H1 (cell line): ENCODE measurements around the gene GTPBP10. TPM values are rescaled to one million over a fixed set of nuclear protein-coding genes. Genes with fewer than 3 reads are reported as not detected.

Source experiments
- CTCF ChIA-PET: fragments of 300-600 bp; sonication (Branson Sonifier 250); formaldehyde crosslinking; loops from one replicate; lab custom pipeline; 2021; ENCODE audit not compliant: partially characterized antibody; lab: Charles Lee
- POLR2A ChIA-PET: fragments of 300-600 bp; sonication (Branson Sonifier 250); formaldehyde crosslinking; loops from one replicate; lab custom pipeline; 2021; ENCODE audit warnings: inconsistent platforms; ENCODE audit not compliant: partially characterized antibody; lab: Charles Lee
- DNase-seq, 2 experiments: peaks; one replicate each; pipeline versions ENCODE4 v3.0.0 to v3.0.0-alpha.2; 2010 to 2022; ENCODE audit warnings: low spot score in 2 of 2, low read depth in 1 of 2, mixed read lengths in 1 of 2
- FAIRE-seq: peaks from 2 replicates; lab custom pipeline; 2011; peaks lifted over from hg19 to GRCh38; lab: Jason Lieb, UNC
- H2AFZ ChIP-seq: 2 replicates; pipeline ENCODE4 v1.8.1; 2012; ENCODE audit warnings: low read length, inconsistent platforms
- H2AK5ac ChIP-seq: 2 replicates; pipeline ENCODE4 v1.6.1; 2013; ENCODE audit warnings: low read depth, low read length
- H2BK120ac ChIP-seq: replicated peaks from 2 replicates; pipeline ENCODE3; 2013; ENCODE audit warnings: low read depth, low read length, inconsistent platforms
- H2BK12ac ChIP-seq: 2 replicates; pipeline ENCODE4 v1.6.1; 2013; ENCODE audit warnings: low read depth, low read length
- H2BK15ac ChIP-seq: 2 replicates; pipeline ENCODE4 v1.6.1; 2013; ENCODE audit warnings: low read length
- H2BK20ac ChIP-seq: 2 replicates; pipeline ENCODE4 v1.6.1; 2013; ENCODE audit warnings: low read length
- H2BK5ac ChIP-seq: 2 replicates; pipeline ENCODE4 v1.6.1; 2013; ENCODE audit warnings: low read depth, low read length
- H3K14ac ChIP-seq: 2 replicates; pipeline ENCODE4 v1.6.1; 2013; ENCODE audit warnings: inconsistent platforms; ENCODE audit not compliant: insufficient read length
- H3K18ac ChIP-seq: 2 replicates; pipeline ENCODE4 v1.6.1; 2013; ENCODE audit warnings: low read length; ENCODE audit errors: extremely low read depth
- H3K23ac ChIP-seq: 2 replicates; pipeline ENCODE4 v1.6.1; 2013; ENCODE audit warnings: inconsistent platforms; ENCODE audit not compliant: insufficient read length
- H3K23me2 ChIP-seq: 2 replicates; pipeline ENCODE4 v1.6.1; 2013; ENCODE audit warnings: low read depth, low read length
- H3K27ac ChIP-seq: 2 replicates; pipeline ENCODE4 v1.6.1; 2011; ENCODE audit warnings: low read depth, low read length, inconsistent platforms
- H3K27me3 ChIP-seq, 4 experiments: replicated peaks in 1 of 4; 1 replicate in 1 of 4; 2 replicates in 3 of 4; pipeline versions ENCODE4 v1.6.1 to v1.8.1; 2011 to 2013; ENCODE audit warnings: low read length in 3 of 4, mild to moderate bottlenecking in 3 of 4, inconsistent platforms in 2 of 4, mixed read lengths in 2 of 4, moderate library complexity in 1 of 4; ENCODE audit not compliant: control insufficient read depth in 3 of 4, insufficient read depth in 3 of 4; ENCODE audit errors: extremely low read depth in 1 of 4
- H3K36me3 ChIP-seq, 4 experiments: 2 replicates each; pipeline versions ENCODE4 v1.6.1 to v1.8.1; 2011 to 2013; ENCODE audit warnings: mild to moderate bottlenecking in 4 of 4, low read length in 3 of 4, moderate library complexity in 2 of 4, control low read depth in 1 of 4, inconsistent platforms in 1 of 4; ENCODE audit not compliant: insufficient read depth in 4 of 4, control insufficient read depth in 2 of 4
- H3K4ac ChIP-seq: replicated peaks from 2 replicates; pipeline ENCODE3; 2013; ENCODE audit warnings: low read length, low read depth, mixed read lengths, inconsistent platforms; ENCODE audit not compliant: insufficient read length
- H3K4me1 ChIP-seq, 4 experiments: replicated peaks in 1 of 4; 1 replicate in 1 of 4; 2 replicates in 3 of 4; pipeline versions ENCODE4 v1.6.1 to v1.8.1; 2011 to 2013; ENCODE audit warnings: low read length in 3 of 4, inconsistent platforms in 2 of 4, mixed read lengths in 1 of 4; ENCODE audit not compliant: insufficient read depth in 4 of 4, control insufficient read depth in 3 of 4
- H3K4me2 ChIP-seq, 2 experiments: 2 replicates each; pipeline versions ENCODE4 v1.6.1 to v1.8.1; 2011 to 2013; ENCODE audit warnings: low read depth in 2 of 2, low read length in 2 of 2, control low read depth in 1 of 2, inconsistent platforms in 1 of 2, mild to moderate bottlenecking in 1 of 2; ENCODE audit not compliant: insufficient read depth in 1 of 2
- H3K4me3 ChIP-seq, 4 experiments: fragments of 200-600, 300-600 bp in 1 of 4; sonication (generic), shearing (Covaris generic), sonication (Bioruptor Twin) in 1 of 4; 2 replicates each; pipeline versions ENCODE4 v1.5.1 to v1.8.1; 2011 to 2016; ENCODE audit warnings: low read length in 4 of 4, low read depth in 3 of 4, control low read depth in 2 of 4, inconsistent platforms in 2 of 4, mild to moderate bottlenecking in 2 of 4, mixed read lengths in 1 of 4, moderate library complexity in 1 of 4; ENCODE audit not compliant: insufficient read depth in 2 of 4; ENCODE audit errors: extremely low read depth in 1 of 4
- H3K56ac ChIP-seq: replicated peaks from 2 replicates; pipeline ENCODE3; 2013; ENCODE audit warnings: low read depth, mild to moderate bottlenecking, mixed read lengths, low read length, inconsistent platforms; ENCODE audit not compliant: insufficient read length
- H3K79me1 ChIP-seq: 2 replicates; pipeline ENCODE4 v1.6.1; 2013; ENCODE audit warnings: low read depth, low read length, control low read depth
- H3K79me2 ChIP-seq, 2 experiments: 2 replicates each; pipeline versions ENCODE4 v1.6.1 to v1.8.1; 2012 to 2013; ENCODE audit warnings: low read length in 2 of 2, mild to moderate bottlenecking in 2 of 2, inconsistent platforms in 1 of 2; ENCODE audit not compliant: insufficient read depth in 2 of 2, control insufficient read depth in 1 of 2
- H3K9ac ChIP-seq, 4 experiments: replicated peaks in 1 of 4; 1 replicate in 1 of 4; 2 replicates in 3 of 4; pipeline versions ENCODE4 v1.6.1 to v1.8.1; 2011 to 2013; ENCODE audit warnings: low read depth in 3 of 4, low read length in 3 of 4, control low read depth in 2 of 4, mild to moderate bottlenecking in 2 of 4, moderate library complexity in 2 of 4, inconsistent platforms in 1 of 4; ENCODE audit errors: extremely low read depth in 1 of 4
- H3K9me3 ChIP-seq, 2 experiments: 2 replicates each; pipeline versions ENCODE4 v1.6.1 to v1.8.1; 2012 to 2013; ENCODE audit warnings: mild to moderate bottlenecking in 2 of 2, moderate library complexity in 2 of 2, control low read depth in 1 of 2, inconsistent platforms in 1 of 2, low read depth in 1 of 2, low read length in 1 of 2, mixed read lengths in 1 of 2; ENCODE audit not compliant: insufficient read depth in 2 of 2
- H4K20me1 ChIP-seq, 2 experiments: replicated peaks in 1 of 2; 2 replicates each; pipeline versions ENCODE3 to v1.8.1; 2011 to 2013; ENCODE audit warnings: inconsistent platforms in 2 of 2, low read length in 2 of 2, mild to moderate bottlenecking in 1 of 2; ENCODE audit not compliant: insufficient read depth in 2 of 2, control insufficient read depth in 1 of 2
- H4K5ac ChIP-seq: 2 replicates; pipeline ENCODE4 v1.6.1; 2013; ENCODE audit warnings: low read length, low read depth, mixed read lengths, inconsistent platforms; ENCODE audit not compliant: insufficient read length
- H4K8ac ChIP-seq: 2 replicates; pipeline ENCODE4 v1.8.0; 2013; ENCODE audit warnings: mild to moderate bottlenecking, moderate library complexity, low read length, inconsistent platforms; ENCODE audit not compliant: insufficient read depth; ENCODE audit errors: extremely low read depth
- H4K91ac ChIP-seq: replicated peaks from 2 replicates; pipeline ENCODE3; 2013; ENCODE audit warnings: low read length, mixed read lengths, inconsistent platforms; ENCODE audit not compliant: insufficient read length
- CTCF ChIP-seq, 3 experiments: IDR thresholded peaks; 1 replicate in 2 of 3; 2 replicates in 1 of 3; pipeline versions ENCODE4 v1.5.1 to v1.6.1; 2011; ENCODE audit warnings: low read length in 3 of 3, mild to moderate bottlenecking in 3 of 3, inconsistent platforms in 2 of 3, low read depth in 1 of 3, moderate library complexity in 1 of 3; ENCODE audit not compliant: insufficient read depth in 1 of 3; ENCODE audit errors: control extremely low read depth in 1 of 3
- FOSL1 ChIP-seq: IDR thresholded peaks from 2 replicates; pipeline ENCODE4 v1.6.1; 2011; ENCODE audit warnings: mild to moderate bottlenecking, low read depth, low read length, moderate library complexity; ENCODE audit not compliant: insufficient read depth
- KDM1A ChIP-seq: fragments of 200-600, 300-600 bp; sonication (generic); IDR thresholded peaks from 2 replicates; pipeline ENCODE4 v1.7.1; 2016; ENCODE audit warnings: mild to moderate bottlenecking, low read length, borderline replicate concordance
- WGBS, 2 experiments: shearing (Covaris generic) in 1 of 2; methylation state at CpG; one replicate each; pipeline versions ENCODE4 v1.1.6 to v1.1.7; 2013 to 2015; ENCODE audit warnings: low lambda C conversion rate in 2 of 2, mixed read lengths in 2 of 2, inconsistent platforms in 1 of 2, low coverage in 1 of 2, missing lambda C conversion rate in 1 of 2; ENCODE audit not compliant: insufficient replicate concordance in 2 of 2, insufficient coverage in 1 of 2, insufficient read length in 1 of 2; ENCODE audit errors: extremely low coverage in 1 of 2, missing lambda C conversion rate in 1 of 2; 5-methylcytosine and 5-hydroxymethylcytosine counted together
- polyA plus RNA-seq, 7 experiments: library from polyadenylated mRNA; depleted of rRNA in 3 of 7; stranded (reverse) in 5 of 7; unstranded in 2 of 7; fragments of >200 nt in 5 of 7; fragments of 200-250 nt in 2 of 7; gene quantifications; 1 replicate in 5 of 7; 2 replicates in 1 of 7; 4 replicates in 1 of 7; pipeline versions ENCODE4 v1.2.1 to v1.2.3, GENCODE V29; 2011 to 2013; ENCODE audit warnings: missing spikeins in 2 of 7, mixed read lengths in 2 of 7
- total RNA-seq: library from RNA; stranded (reverse); fragmentation: NEBNext Ultra II Directional; extraction: Animal tissue kit (Norgen Biotek cat#: 25700); gene quantifications from 2 replicates; pipeline ENCODE4 v1.2.1, GENCODE V29; 2021

Gene GTPBP10
- total and polyA plus RNA-seq, 2 of the 8 experiments (the other 6 are each of a cell fraction or from before 2014, with no cell fraction given): 4.4 to 21.2 TPM

DNA sequence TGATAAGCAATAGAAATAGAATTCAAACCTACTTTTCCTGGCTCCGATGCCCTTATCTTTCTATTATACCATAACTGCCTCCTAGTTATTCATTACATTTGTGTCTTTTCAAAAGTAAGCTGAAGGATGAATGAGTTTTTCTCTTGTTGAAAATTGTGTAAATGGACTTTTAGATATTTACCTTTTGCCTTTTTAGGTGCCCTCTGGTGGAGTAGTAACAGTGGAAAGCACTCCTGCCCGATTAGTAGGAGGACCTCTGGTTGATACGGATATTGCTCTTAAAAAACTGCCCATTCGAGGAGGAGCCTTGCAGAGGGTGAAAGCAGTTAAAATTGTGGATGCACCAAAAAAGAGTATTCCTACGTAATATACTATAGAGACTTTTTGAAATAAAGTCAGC is 36.6 kb upstream of the GTPBP10 start:
- no peaks in the 10 kb centered on the region for H3K36me3 ChIP-seq
- no peak overlapping the region for H2AK5ac ChIP-seq
- no peak overlapping the region for H3K4ac ChIP-seq
- H4K5ac ChIP-seq: no peak overlapping the region
- H3K27me3 ChIP-seq: no peaks in the 10 kb centered on the region
- H2BK20ac ChIP-seq: no peak overlapping the region
- H4K91ac ChIP-seq: no peak overlapping the region
- no peak overlapping the region for H3K14ac ChIP-seq
- ChIA-PET CTCF (interaction anchor here (0.7 to 2.9 kb wide), 8 partner anchors 10 to 447 kb away, joined by 3 to 14 read pairs (median 3); partner anchors contain the start of gene FAM237B), POLR2A (no interaction called here)
- no peak for DNase-seq
- TF ChIP-seq FOSL1: no peak
- TF ChIP-seq KDM1A: no peak
- 0 out of 4 replicates have a peak, but pooled peaks of 1 of the 3 experiments have one; percentile 6 for TF ChIP-seq CTCF (IDR thresholded peaks at IDR 0.05; ENCODE audit: control extremely low read depth in 1 of 3, insufficient read depth in 1 of 3, low read depth in 1 of 3, low read length in 3 of 3)
- no peak overlapping the region for H2BK120ac ChIP-seq
- H2BK12ac ChIP-seq: no peak overlapping the region
- no peak overlapping the region for H2BK15ac ChIP-seq
- WGBS, 2 experiments: 91% methylated on average over 5 of the region's 5 CpGs; no CpG with 5 or more reads in 1 of the 2 experiments
- H2BK5ac ChIP-seq: no peak overlapping the region
- H2AFZ ChIP-seq: no peak overlapping the region
- no peaks in the 10 kb centered on the region for H3K9me3 ChIP-seq
- H3K23me2 ChIP-seq: no peaks in the 10 kb centered on the region
- no peaks in the 10 kb centered on the region for H3K4me1 ChIP-seq
- no peaks in the 10 kb centered on the region for H4K20me1 ChIP-seq
- H4K8ac ChIP-seq: no peak overlapping the region
- no peak overlapping the region for H3K9ac ChIP-seq
- H3K18ac ChIP-seq: no peak overlapping the region
- no peak overlapping the region for H3K23ac ChIP-seq
- H3K79me2 ChIP-seq: no peaks in the 10 kb centered on the region
- H3K56ac ChIP-seq: no peak overlapping the region
- H3K79me1 ChIP-seq: no peaks in the 10 kb centered on the region
- H3K27ac ChIP-seq: no peak overlapping the region
- no peak for FAIRE-seq
- H3K4me3 ChIP-seq: no peak overlapping the region
- H3K4me2 ChIP-seq: no peak overlapping the region
